NCI-H82 treated with DMSO at 0.1 percent for 48 hours (cell line): ENCODE measurements around the gene ARL6IP6.
A peak's percentile ranks its signal among the peaks of the same experiment; 100 is the strongest.
"Not testable (repeated sequence)": the region's sequence is repeated elsewhere in the genome, so short reads cannot be mapped to it uniquely, and the experiment has no call there.

Experiments
- DNase-seq: peaks from one replicate; lab custom pipeline; 2025; ENCODE audit not compliant: unreplicated experiment; lab: John Stamatoyannopoulos, UW

The ARL6IP6 gene

DNA sequence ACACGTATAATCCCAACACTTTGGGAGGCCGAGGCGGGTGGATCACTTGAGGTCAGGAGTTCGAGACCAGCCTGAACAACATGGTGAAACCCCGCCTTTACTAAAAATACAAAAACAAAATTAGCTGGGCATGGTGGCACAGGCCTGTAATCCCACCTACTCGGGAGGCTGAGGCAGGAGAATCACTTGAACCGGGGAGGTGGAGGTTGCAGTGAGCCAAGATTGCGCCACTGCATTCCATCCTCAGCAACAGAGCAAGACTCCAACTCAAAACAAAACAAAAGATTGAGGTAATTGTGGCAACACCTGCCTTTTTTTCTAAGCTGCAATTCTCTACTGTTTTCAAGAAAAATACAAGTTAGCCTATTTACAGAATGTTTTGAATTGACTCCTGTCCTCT, 4.2 kb downstream of the ARL6IP6 start:
- not testable (repeated sequence) for DNase-seq

DNA sequence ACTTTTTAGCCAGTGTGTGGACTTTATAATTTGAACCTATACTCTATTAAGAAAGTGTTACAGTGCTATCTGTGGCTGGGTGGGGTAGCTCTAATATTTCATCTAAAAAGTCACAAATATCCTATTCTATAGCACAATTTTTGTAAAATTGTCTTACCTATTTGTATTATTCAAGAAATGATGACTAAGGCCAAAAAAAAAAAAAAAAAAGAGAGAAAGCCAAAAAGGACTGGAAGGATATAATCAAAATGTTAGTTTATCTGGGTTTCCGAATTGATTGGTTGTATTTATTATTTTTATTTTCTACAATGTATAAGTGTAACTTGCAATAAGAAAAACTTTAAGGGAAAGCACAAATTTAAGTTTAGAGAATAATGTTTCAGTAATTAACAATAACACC, 5.5 kb downstream of the ARL6IP6 start:
- no peak for DNase-seq

DNA sequence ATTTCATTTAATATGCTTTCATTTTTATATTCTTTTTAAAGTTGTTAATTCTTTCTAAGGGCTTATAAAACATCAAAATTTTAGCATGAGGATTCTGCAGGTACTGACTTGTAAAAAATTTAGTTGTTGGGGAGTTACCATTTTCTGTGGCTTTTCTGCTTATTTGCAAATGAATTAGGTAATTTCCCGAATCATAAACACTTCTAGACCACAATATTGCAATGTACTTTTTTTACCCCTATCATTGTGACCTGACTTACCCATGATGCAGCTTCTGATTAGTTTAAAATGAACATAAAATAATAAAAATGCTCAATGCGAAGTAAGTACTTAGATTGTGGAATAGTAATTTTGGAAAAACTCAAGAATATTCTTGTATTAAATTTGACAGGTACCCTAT, 11.4 kb downstream of the ARL6IP6 start:
- no peak for DNase-seq

DNA sequence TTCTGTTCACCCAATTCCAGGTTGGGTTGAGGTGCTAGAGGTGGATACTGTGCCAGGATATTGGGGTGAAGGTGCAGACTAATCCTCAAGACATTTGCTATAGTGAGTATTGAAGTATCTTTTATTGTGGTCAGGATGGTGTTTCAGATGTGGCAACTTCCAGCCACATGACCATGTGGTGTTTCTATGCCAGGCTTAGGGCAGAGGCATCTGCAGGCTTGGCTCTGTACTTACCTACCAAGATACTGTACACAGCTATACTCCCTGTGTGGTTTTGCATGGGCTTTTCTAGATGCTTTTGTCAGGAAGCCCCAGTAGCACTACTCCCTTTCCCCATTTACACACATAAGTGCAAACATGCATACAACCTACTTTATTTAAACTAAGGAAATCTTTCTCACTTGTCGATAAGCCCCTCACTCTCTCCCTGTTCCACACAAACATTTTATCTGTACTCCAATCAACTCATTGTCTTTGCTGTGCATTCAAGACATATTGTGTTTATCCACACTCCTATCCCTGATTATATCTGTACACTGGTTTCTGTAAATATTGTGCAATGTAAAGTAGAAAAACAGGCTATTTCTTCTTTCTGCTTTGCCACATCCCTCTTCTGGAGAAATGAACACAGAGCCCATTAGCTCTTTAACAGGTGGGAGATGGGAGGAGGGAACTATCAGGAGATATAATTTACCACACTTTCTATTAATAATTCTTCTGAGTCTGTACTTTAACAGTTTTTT, 12.3 kb downstream of the ARL6IP6 start:
- DNase-seq: no peak

DNA sequence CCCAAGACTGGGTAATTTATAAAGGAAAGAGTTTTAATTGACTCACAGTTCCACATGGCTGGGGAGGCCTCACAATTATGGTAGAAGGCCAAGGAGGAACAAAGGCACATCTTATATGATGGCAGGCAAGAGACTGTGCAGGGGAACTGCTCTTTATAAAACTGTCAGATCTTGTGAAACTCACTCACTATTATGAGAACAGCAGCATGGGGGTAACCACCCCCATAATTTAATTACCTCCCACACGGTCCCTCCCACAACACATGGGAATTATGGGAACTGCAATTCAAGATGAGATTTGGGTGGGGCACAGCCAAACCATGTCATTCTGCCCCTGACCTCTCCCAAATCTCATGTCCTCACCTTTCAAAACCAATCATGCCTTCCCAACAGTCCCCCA, 19.1 kb downstream of the ARL6IP6 start:
- not testable (repeated sequence) for DNase-seq

DNA sequence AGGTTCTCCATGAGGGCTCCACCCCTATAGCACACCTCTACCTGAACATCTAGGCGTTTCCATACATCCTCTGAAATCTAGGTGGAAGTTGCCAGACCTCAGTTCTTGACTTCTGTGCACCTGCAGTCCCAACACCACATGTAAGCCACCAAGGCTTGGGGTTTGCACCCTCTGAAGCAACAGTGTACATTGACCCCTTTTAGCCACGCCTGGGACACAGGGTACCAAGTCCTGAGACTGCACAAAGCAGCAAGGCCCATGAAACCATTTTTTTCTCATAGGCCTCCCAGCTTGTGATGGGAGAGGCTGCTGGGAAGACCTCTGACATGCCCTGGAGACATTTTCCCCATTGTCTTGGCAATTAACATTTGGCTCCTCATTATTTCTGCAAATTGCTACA, 20.0 kb downstream of the ARL6IP6 start:
- no peak for DNase-seq

DNA sequence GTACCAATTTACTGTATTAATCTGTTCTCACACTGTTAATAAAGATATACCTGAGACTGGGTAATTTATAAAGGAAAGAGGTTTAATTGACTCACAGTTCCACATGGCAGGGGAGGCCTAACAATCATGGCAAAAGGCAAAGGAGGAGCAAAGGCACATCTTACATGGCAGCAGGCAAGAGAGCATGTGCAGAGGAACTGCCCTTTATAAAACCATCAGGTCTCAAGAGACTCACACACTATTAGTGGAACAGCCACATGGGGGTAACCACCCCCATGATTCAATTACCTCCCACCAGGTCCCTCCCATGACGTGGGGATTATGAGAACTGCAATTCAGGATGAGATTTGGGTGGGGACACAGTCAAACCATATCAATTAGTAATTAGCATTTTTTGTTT, 21.3 kb downstream of the ARL6IP6 start:
- DNase-seq: not testable (repeated sequence)

DNA sequence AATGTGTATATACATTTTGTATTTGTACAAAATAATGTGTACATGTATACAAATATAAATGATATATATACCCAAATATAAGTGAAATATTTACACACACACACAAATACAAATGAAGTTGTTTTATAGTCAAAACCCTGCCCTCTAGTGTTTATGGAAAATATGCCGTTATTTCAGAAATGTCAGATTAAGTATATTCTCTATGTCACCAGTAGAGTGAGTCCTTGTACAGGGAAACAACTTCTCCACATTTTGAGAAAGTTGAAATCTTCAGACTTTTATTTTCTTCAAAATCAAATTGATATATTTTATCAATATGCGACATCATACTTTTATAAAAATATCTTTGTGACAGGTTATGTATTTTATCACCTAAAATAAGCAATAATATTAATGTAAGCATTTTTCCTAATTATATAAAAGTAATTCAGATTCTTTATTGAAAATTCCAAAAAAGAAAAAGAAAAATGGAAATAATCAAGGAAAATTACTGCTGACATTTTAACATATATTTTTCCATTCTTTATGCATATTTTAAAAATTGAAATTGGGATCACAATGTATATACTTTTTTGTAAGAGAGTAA, 22.4 kb downstream of the ARL6IP6 start:
- DNase-seq: no peak

DNA sequence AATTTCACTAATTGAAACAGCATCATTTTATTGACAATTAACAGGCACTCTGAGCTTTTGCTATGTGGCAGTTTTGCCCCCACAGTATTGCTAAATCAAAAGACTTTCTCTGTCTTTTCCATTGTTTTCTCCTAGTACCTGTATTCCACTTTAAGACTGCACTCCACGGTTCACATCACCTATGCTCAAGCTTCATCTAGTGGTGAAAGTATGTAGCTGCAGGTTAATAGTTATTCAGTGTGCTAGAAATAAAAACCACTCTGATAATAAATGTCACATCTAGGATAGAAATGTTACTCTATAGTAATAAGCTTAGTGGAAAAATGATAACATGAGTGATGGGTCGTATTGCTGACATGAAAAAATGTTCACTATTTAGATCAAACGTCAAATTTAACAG, 24.6 kb downstream of the ARL6IP6 start:
- DNase-seq: peak; percentile 11

DNA sequence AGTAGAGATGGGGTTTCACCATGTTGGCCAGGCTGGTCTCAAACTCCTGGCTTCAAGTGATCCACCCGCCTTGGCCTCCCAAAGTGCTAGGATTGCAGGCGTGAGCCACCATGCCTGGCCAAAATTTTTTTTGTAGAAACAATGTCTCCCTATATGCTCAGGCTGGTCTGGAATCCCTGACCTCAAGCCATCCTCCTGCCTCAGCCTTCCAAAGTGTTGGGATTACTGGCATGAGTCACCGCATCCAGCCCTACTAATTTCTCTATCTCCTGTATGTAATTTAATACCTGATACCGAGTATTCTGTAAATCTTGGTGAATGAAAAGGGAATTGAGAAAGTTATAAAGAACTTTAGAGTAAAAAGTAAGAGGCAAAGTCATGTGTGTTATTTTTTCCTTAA, 29.3 kb downstream of the ARL6IP6 start:
- not testable (repeated sequence) for DNase-seq

DNA sequence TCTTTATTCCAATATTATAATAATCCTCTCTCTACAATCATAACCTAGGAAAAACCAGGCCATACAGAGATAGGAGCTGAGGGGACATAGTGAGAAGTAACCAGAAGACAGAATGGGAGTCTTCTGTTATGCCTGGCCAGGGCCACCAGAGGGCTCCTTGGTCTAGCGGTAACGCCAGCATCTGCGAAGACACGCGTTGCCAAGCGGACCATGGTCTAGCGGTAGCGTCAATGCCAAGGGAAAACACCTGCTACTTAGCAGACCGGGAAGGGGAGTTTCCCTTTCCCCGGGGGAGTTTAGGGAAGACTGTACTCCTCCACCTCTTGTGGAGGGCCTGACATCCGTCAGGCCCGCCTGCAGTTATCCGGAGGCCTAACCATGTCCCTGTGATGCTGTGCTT, 36.6 kb downstream of the ARL6IP6 start:
- no peak for DNase-seq

DNA sequence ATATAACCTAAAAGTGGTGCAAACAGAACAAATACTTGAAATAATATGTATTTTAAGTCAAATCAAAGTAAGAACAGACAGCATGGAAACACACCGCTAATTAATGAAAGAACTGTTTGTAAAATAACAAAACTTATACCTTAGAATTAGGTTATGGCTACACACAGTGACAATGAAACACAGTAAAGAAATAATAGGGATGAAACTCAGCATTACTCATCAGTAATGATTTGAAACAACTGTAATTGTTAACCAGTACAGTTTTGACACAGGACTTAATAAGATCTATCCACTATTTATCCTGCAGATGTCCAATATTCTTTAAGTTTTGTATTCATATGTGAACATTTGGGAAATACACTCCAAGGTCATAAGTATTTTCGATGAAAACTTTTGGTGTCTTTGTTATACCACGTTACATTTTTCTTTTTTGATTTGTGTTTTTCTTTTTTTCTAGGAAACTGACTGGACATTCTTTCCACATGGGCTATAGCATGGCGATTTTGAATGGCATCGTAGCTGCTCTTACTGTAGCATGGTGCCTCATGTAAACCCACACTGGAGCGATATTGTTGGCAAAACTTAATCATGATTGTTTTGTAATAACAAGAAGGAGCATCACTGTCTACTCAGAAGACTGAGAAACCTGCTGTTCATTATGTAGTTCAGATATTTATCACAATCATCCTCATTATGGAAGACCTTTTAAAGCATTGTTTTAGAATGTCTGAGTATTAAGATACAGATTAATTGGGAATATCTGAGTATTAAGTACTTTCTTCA, 41.1 kb downstream of the ARL6IP6 start:
- DNase-seq: no peak

DNA sequence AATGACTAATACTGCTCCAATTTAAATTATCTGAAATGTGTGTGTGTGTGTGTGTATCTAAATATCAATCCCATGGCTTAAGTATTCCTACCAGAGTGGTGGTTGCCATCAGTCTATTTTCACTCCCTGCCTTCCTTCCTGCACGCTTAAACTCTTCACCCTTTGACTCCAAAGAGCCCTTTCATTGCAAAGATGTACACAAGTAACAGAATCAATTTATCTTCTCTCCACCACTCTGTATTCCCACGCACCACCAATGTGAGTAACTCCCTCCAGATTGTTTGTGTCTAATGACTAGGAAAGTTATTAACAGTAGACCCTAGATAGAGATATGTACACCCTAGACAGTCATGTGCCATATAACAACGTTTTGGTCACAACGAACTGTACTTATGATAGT, 42.8 kb downstream of the ARL6IP6 start:
- DNase-seq: no peak

DNA sequence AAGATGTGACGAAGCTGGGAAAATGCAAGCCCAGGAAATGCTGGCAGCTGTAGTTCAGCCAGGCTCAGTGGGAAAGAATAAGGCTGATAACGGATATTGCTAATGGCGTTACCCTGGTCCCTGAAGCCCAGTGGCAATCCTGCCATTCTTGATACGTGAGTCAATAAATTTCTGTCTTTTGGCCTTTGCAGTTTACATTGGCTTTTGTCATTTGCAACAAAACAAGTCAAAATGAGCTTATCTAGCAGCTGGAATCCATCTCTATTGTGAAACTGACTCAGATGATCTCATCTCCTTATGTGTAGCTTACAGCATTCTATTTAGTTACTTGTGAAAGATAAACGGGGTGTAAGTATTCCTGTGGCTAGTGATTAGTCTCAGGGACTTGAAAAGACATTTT, 43.8 kb downstream of the ARL6IP6 start:
- DNase-seq: no peak

DNA sequence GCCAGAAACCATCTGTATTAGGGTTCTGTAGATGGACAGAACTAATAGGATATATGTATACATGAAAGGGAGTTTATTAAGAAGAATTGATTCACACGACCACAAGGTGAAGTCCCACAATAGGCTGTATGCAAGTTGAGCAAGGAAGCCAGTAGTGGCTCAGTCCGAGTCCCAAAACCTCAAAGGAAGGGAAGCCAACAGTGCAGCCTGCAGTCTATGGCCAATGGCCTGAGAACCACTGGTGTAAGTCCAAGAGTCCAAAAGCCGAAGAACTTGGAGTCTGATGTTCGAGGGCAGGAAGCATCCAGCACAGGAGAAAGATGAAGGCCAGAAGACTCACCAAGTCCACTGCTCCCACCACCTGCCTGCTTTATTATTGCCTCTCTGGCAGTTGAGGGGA, 44.8 kb downstream of the ARL6IP6 start:
- not testable (repeated sequence) for DNase-seq

DNA sequence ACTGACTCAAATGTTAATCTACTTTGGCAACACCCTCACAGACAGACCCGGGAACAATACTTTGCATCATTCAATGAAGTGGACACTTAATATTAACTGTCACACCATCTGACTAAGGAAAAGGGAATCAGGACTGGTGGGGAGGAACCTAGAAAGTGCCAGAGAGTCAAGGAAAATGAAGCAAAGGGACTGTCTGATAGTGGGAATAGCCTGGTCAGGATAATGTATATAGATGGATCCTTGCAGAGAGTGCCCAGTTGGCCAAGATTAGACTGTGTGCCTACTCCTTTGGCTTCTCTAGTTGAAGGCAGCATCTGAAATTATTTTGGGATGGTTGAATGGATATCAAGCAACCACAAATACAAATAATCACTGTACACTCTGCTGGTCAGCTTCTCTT, 45.2 kb downstream of the ARL6IP6 start:
- DNase-seq: no peak

DNA sequence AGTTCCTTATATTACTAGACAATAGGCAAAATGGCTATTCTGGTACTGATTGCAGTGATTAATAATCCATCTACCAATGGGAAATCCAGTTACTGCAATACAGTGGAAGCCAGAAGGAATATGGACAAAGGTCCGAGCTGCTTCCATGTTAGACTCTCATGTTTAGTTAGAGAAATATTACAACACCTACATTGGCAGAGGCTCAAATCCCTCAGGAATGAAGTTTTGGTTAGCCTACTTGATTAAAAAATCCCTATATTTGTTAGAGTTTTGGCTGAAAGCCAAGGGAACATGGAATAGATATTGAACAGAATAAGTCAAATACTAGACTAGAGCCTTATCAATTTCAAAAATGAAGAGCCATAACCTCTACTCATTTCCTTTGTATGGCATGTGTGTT, 48.5 kb downstream of the ARL6IP6 start:
- no peak for DNase-seq

DNA sequence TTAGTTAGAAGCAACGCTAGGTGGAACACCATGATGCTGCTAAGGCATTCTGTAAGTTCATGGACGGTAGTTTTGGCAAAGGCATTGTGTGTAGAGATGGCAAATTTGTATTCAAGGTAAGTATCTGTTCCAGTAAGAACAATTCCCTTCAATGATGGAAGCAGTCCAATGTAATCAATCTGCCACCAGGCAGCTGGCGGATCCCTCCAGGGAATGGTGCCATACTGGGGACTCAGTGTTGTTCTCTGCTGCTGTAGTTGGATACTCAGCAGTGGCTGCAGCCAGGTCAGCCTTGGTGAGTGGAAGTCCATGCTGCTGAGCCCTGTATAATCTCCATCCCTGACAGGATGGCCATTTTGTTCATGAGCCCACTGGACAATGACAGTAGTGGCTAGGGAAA, 62.8 kb downstream of the ARL6IP6 start:
- no peak for DNase-seq

DNA sequence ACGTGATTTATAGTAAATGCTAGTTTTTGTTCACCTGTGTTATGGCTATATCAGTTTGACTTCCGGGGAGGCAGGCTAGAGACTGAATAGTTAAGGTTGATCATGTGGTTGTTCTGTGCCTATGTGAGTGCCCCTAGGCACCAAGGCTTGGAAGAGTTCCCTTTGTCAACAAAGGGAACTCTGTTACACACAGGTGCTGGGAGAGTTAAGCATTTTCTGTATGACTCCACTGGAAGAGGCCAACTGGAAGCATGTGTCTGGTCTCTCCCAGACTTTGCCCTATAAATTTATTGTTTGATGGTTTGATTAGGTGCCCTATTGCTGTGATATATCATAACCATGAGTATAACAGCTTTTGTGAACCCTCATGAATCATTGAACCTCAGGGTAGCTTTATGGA, 63.8 kb downstream of the ARL6IP6 start:
- no peak for DNase-seq

DNA sequence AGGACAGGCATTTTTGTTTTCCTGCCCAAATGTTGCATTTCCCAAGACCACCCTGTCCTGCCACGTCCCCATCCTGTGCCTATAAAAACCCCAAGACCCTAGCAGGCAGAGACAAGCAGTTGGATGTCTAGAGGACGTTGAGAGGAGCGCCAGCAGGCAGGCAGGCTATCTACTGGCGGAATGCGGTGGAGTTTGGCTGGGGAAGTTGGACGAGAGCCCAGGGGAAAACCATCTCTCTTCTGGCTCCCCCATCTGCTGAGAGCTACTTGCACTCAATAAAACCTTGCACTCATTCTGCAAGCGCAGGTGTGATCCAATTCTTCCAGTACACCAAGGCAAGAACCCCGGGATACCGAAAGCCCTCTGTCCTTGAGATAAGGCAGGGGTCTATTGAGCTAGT, 72.5 kb downstream of the ARL6IP6 start:
- no peak for DNase-seq

DNA sequence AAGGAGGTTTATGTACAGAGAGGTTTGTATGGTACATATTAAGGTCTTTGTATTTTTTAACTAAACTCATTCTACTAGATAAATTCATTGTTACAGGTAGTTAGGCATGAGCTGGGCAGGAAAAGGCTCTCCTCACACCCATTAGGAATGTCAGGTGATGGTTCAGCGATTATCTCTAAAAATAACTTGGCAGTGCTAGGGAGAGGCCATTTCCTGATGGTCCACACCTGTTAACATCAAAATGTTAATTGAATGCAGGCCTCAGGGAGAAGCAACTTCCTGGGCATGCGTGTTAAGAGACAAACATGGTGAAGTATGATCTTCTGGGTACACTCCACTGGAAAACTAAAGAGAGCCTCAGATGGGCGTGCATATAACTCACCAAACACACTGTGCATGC, 73.6 kb downstream of the ARL6IP6 start:
- no peak for DNase-seq

DNA sequence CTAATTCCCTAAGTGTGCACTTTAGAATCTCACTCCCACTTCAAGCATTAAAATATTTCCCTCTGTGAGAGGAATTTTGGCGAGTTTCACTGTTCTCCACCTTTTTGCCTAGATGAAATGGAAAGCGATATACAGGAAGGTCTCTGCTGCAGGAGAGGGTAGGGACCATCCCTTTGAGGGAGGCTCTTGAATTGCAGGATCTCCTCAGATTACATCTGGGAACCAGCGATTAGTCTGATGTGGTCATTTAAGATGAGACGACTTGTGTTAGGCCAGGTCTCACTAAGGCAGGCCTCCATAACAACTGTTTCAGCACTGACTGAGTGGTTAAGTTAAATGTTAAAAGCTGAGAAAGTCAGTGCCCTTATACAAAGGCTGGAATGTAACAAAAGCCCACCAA, 74.6 kb downstream of the ARL6IP6 start:
- no peak for DNase-seq
